Measurements from ENCODE around the gene HAGHL. TPM values are rescaled to one million over a fixed set of nuclear protein-coding genes. Genes with fewer than 3 reads are reported as not detected.

Gene HAGHL
- total RNA-seq, 1 experiment from 2014 or later: 74.8 TPM

DNA sequence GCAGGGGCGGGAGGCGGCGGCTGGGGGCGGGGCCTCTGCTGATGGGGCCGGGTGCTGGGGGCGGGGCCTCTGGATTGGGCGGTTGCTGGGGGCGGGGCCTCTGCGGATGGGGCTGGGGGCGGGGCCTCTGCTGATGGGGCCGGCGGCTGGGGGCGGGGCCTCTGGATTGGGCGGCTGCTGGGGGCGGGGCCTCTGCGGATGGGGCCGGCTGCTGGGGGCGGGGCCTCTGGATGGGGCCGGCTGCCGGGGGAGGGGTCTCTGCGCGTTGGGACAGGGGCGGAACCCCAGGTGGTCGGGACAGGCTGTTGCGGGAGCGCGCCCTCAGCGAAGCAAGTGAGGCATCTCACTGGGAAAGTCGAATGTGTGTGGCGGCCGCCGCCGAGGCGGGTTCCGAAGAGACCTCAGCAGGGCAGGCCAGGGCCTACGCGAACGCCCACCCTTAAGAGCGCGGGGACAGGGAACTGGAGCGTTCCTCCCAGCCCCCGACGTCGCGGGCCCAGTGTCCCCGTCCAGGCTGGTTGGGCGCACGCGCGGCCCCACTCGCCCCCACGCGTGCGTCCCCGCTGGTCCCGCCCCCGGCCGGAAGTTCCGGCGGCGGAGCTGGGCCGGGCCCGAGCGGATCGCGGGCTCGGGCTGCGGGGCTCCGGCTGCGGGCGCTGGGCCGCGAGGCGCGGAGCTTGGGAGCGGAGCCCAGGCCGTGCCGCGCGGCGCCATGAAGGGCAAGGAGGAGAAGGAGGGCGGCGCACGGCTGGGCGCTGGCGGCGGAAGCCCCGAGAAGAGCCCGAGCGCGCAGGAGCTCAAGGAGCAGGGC, 46.9 kb upstream of the HAGHL start, which contains the start of gene STUB1:
Gene STUB1 (plus strand): TSS at position 597 of the 811 bp plus-strand sequence. CDS start 116 bp downstream, at position 713.
- Histone ChIP-seq H3K4me2 (ENCODE audit: low read length) (peak within 1 kb of the TSS; percentile 97), H3K9me2 (ENCODE audit: insufficient read depth) (no peaks in the 10 kb centered on the region), H3K4me1 (ENCODE audit: control insufficient read depth in 1 of 2, insufficient read depth in 2 of 2, low read length in 2 of 2) (peaks cover 11 to 42% of the 10 kb centered on the region in 2 experiments), H3K9me3 (ENCODE audit: control insufficient read depth in 1 of 2, insufficient read depth in 1 of 2, low read depth in 1 of 2, low read length in 2 of 2) (no peaks in the 10 kb centered on the region), H3K79me2 (ENCODE audit: insufficient read depth, low read length) (peaks cover 36% of the 10 kb centered on the region), H4K20me1 (ENCODE audit: insufficient read depth) (no peaks in the 10 kb centered on the region), H3K27me3 (ENCODE audit: insufficient read depth, low read length) (no peaks in the 10 kb centered on the region), H3K4me3 (replicated peaks in 1 of 2; ENCODE audit: low read depth in 1 of 2, low read length in 2 of 2) (peak within 1 kb of the TSS; percentile 66 to 90), H3K9ac (ENCODE audit: low read length) (peak within 1 kb of the TSS; percentile 92), H3K36me3 (ENCODE audit: control insufficient read depth in 1 of 2, insufficient read depth in 2 of 2, low read length in 2 of 2) (peaks cover 0 to 26% of the 10 kb centered on the region in 2 experiments; a peak in 2 of 4 replicates), H2AFZ (ENCODE audit: low read depth, low read length, poor library complexity, severe bottlenecking) (no peak within 1 kb of the TSS), H3K27ac (ENCODE audit: low read depth, low read length) (peak within 1 kb of the TSS; percentile 98)
- ATAC-seq (peak; percentile 30), DNase-seq (ENCODE audit: low read depth, low spot score) (peak; percentile 48)
- TF ChIP-seq POLR2AphosphoS5 (IDR thresholded peaks at IDR 0.05; ENCODE audit: low read depth, low read length): peak; percentile 75
- peak; percentile 16 for TF ChIP-seq POLR2A (IDR thresholded peaks at IDR 0.05; ENCODE audit: borderline replicate concordance, extremely low read depth, insufficient read depth, insufficient read length)
- no peak for TF ChIP-seq SRF (IDR thresholded peaks at IDR 0.05; ENCODE audit: low read depth)
- ChIA-PET RAD21 (ENCODE audit: low non-redundant PET in 1 of 2, low total read pairs in 2 of 2, uncharacterized antibody in 2 of 2, unreplicated experiment in 2 of 2) (no interaction called here), CTCF (interaction anchor here (1.1 kb wide), 1 partner anchor 10 kb away, joined by 3 read pairs; the partner anchor contains the start of gene WDR24), POLR2A (no interaction called here)
- BruUV-seq (replicated peaks): no TSS peak
- intact Hi-C loops (cut with micrococcal nuclease): no loop called here

DNA sequence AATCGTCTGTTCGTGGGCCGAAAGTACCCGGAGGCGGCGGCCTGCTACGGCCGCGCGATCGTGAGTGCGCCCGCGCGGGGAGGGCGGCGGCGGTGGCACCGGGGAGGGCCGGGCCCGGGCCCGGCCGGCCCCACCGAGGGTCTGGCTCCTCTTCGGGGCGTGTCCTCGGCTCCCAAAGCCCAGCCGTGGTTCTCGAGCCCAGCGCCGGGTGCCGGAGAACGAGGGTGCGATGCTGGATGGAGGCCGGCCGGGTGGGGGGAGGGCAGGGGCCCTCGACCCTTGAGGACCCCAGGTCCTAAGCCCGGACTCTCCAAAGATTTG, 46.3 kb upstream of the HAGHL start:
- Histone ChIP-seq H3K4me3 (replicated peaks in 1 of 2; ENCODE audit: low read depth in 1 of 2, low read length in 2 of 2) (peak overlapping the region; percentile 66 to 90), H3K4me1 (ENCODE audit: control insufficient read depth in 1 of 2, insufficient read depth in 2 of 2, low read length in 2 of 2) (peaks cover 13 to 48% of the 10 kb centered on the region in 2 experiments), H3K9me3 (ENCODE audit: control insufficient read depth in 1 of 2, insufficient read depth in 1 of 2, low read depth in 1 of 2, low read length in 2 of 2) (no peaks in the 10 kb centered on the region), H2AFZ (ENCODE audit: low read depth, low read length, poor library complexity, severe bottlenecking) (no peak overlapping the region), H3K9me2 (ENCODE audit: insufficient read depth) (no peaks in the 10 kb centered on the region), H3K9ac (ENCODE audit: low read length) (peak overlapping the region; percentile 92), H3K27me3 (ENCODE audit: insufficient read depth, low read length) (no peaks in the 10 kb centered on the region), H4K20me1 (ENCODE audit: insufficient read depth) (no peaks in the 10 kb centered on the region), H3K27ac (ENCODE audit: low read depth, low read length) (peak overlapping the region; percentile 98), H3K4me2 (ENCODE audit: low read length) (peak overlapping the region; percentile 97), H3K36me3 (ENCODE audit: control insufficient read depth in 1 of 2, insufficient read depth in 2 of 2, low read length in 2 of 2) (peaks cover 0 to 26% of the 10 kb centered on the region in 2 experiments; a peak in 2 of 4 replicates), H3K79me2 (ENCODE audit: insufficient read depth, low read length) (peaks cover 38% of the 10 kb centered on the region)
- no peak for DNase-seq (ENCODE audit: low read depth, low spot score)
- CTCF ChIA-PET: interaction anchor here (1.1 kb wide), 1 partner anchor 9 kb away, joined by 3 read pairs; the partner anchor contains the start of gene WDR24
- intact Hi-C loops (cut with micrococcal nuclease): no loop called here
- no TSS peak for BruUV-seq (replicated peaks)
- RAD21 ChIA-PET (ENCODE audit: low non-redundant PET in 1 of 2, low total read pairs in 2 of 2, uncharacterized antibody in 2 of 2, unreplicated experiment in 2 of 2): no interaction called here
- TF ChIP-seq, protein P1, sequence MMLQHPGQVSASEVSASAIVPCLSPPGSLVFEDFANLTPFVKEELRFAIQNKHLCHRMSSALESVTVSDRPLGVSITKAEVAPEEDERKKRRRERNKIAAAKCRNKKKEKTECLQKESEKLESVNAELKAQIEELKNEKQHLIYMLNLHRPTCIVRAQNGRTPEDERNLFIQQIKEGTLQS (IDR thresholded peaks at IDR 0.05): no peak
- peak; percentile 82 for TF ChIP-seq ZFX (IDR thresholded peaks at IDR 0.05)
- no peak for ATAC-seq
- POLR2A ChIA-PET: no interaction called here
